SK-N-SH (cell line): Measurements from ENCODE around the gene HIPK2. TPM values are rescaled to one million over a fixed set of nuclear protein-coding genes. Genes with fewer than 3 reads are reported as not detected.

Source experiments
- CTCF ChIA-PET: fragments of 300-600, 350-600 bp; formaldehyde crosslinking; extraction: SDS; loops from one replicate; lab custom pipeline; 2021; lab: Yijun Ruan, JAX
- POLR2A ChIA-PET: fragments of 350-600 bp; sonication (Branson Sonifier 250); formaldehyde crosslinking; extraction: SDS; loops from one replicate; lab custom pipeline; 2020; ENCODE audit warnings: antibody characterized with exemption, inconsistent platforms; lab: Yijun Ruan, JAX
- DNase-seq: peaks from one replicate; pipeline ENCODE4 v3.0.0; 2012
- H2AFZ ChIP-seq: fragments of 200-600 bp; sonication (generic); 2 replicates; pipeline ENCODE4 v1.8.1; 2016; ENCODE audit warnings: antibody characterized with exemption, mild to moderate bottlenecking, low read depth
- H3F3A ChIP-seq: fragments of 200-600 bp; sonication (generic); replicated peaks from 2 replicates; pipeline ENCODE3; 2016; ENCODE audit warnings: antibody characterized with exemption, mild to moderate bottlenecking; ENCODE audit not compliant: insufficient read depth
- H3K27ac ChIP-seq, 2 experiments: fragments of 200-500 bp in 1 of 2; fragments of 200-600 bp in 1 of 2; sonication (Bioruptor generic) in 1 of 2; sonication (generic), shearing (Covaris generic) in 1 of 2; 2 replicates each; pipeline versions ENCODE4 v1.5.1 to v1.6.1; 2014 to 2016; ENCODE audit warnings: low read depth in 2 of 2, inconsistent platforms in 1 of 2, low read length in 1 of 2, mild to moderate bottlenecking in 1 of 2, mixed read lengths in 1 of 2
- H3K27me3 ChIP-seq: fragments of 200-600 bp; sonication (generic), shearing (Covaris generic); 2 replicates; pipeline ENCODE4 v1.6.1; 2016; ENCODE audit warnings: mixed run types; ENCODE audit not compliant: insufficient read depth
- H3K36me3 ChIP-seq, 2 experiments: fragments of 200-500 bp in 1 of 2; fragments of 200-600 bp in 1 of 2; sonication (Bioruptor generic) in 1 of 2; sonication (generic) in 1 of 2; replicated peaks in 1 of 2; 2 replicates each; pipeline versions ENCODE3 to v1.5.1; 2014 to 2016; ENCODE audit warnings: low read length in 1 of 2, mild to moderate bottlenecking in 1 of 2; ENCODE audit not compliant: insufficient read depth in 2 of 2, control insufficient read depth in 1 of 2
- H3K4me1 ChIP-seq, 2 experiments: fragments of 200-500 bp in 1 of 2; fragments of 200-600 bp in 1 of 2; sonication (Bioruptor generic) in 1 of 2; sonication (generic), shearing (Covaris generic) in 1 of 2; 2 replicates each; pipeline versions ENCODE4 v1.5.1 to v1.6.1; 2014 to 2016; ENCODE audit warnings: low read depth in 1 of 2, low read length in 1 of 2, mixed run types in 1 of 2; ENCODE audit not compliant: insufficient read depth in 2 of 2, control insufficient read depth in 1 of 2
- H3K4me2 ChIP-seq: fragments of 200-600 bp; sonication (generic), shearing (Covaris generic); 2 replicates; pipeline ENCODE4 v1.6.1; 2017; ENCODE audit warnings: mixed run types
- H3K4me3 ChIP-seq, 2 experiments: fragments of 200-500 bp in 1 of 2; fragments of 200-600 bp in 1 of 2; sonication (Bioruptor generic) in 1 of 2; sonication (generic), shearing (Covaris generic) in 1 of 2; 2 replicates each; pipeline versions ENCODE4 v1.5.1 to v1.8.1; 2014 to 2016; ENCODE audit warnings: low read depth in 2 of 2, inconsistent platforms in 1 of 2, low read length in 1 of 2, mild to moderate bottlenecking in 1 of 2, mixed read lengths in 1 of 2, moderate library complexity in 1 of 2
- H3K79me2 ChIP-seq: fragments of 200-600 bp; sonication (generic); 2 replicates; pipeline ENCODE4 v1.8.1; 2017; ENCODE audit warnings: mild to moderate bottlenecking; ENCODE audit not compliant: insufficient read depth
- H3K9ac ChIP-seq: fragments of 200-600 bp; sonication (generic); 2 replicates; pipeline ENCODE4 v1.6.1; 2017; ENCODE audit warnings: mixed run types
- H3K9me2 ChIP-seq: fragments of 200-600 bp; sonication (generic); 2 replicates; pipeline ENCODE4 v1.6.1; 2017; ENCODE audit warnings: mixed run types
- H3K9me3 ChIP-seq: fragments of 200-600 bp; sonication (generic); 2 replicates; pipeline ENCODE4 v1.6.1; 2017; ENCODE audit warnings: mixed run types, mild to moderate bottlenecking, moderate library complexity
- H4K20me1 ChIP-seq: fragments of 200-600 bp; sonication (generic); 2 replicates; pipeline ENCODE4 v1.6.1; 2017; ENCODE audit warnings: mild to moderate bottlenecking, mixed run types; ENCODE audit not compliant: insufficient read depth
- CHD2 ChIP-seq: fragments of 150-350 bp; IDR thresholded peaks from 2 replicates; pipeline ENCODE4 v1.6.1; 2018; ENCODE audit warnings: low read length; ENCODE audit not compliant: partially characterized antibody
- CTCF ChIP-seq: fragments of 200-600 bp; sonication (generic); IDR thresholded peaks from 2 replicates; pipeline ENCODE4 v1.6.1; 2017; ENCODE audit warnings: antibody characterized with exemption, mild to moderate bottlenecking, moderate library complexity
- ELF1 ChIP-seq: IDR thresholded peaks from 2 replicates; pipeline ENCODE4 v1.4.0; 2012
- EP300 ChIP-seq, 2 experiments: IDR thresholded peaks; 2 replicates each; pipeline versions ENCODE4 v1.4.0 to v1.6.1; 2012; ENCODE audit warnings: borderline replicate concordance in 1 of 2, low read depth in 1 of 2, low read length in 1 of 2
- FOSL2 ChIP-seq: IDR thresholded peaks from 2 replicates; pipeline ENCODE4 v1.4.0; 2012; ENCODE audit warnings: low read depth, mild to moderate bottlenecking, moderate library complexity, borderline replicate concordance
- FOXJ3 ChIP-seq: sonication (generic); formaldehyde crosslinking; IDR thresholded peaks from 2 replicates; pipeline ENCODE4 v1.5.1; 2020; ENCODE audit warnings: mild to moderate bottlenecking, missing genetic modification reagents
- GATA2 ChIP-seq: sonication (generic); formaldehyde crosslinking; IDR thresholded peaks from 2 replicates; pipeline ENCODE4 v1.5.0; 2020; ENCODE audit warnings: mild to moderate bottlenecking, missing genetic modification reagents
- MAX ChIP-seq: IDR thresholded peaks from 2 replicates; pipeline ENCODE4 v1.4.0; 2012; ENCODE audit warnings: low read depth
- NFIC ChIP-seq: IDR thresholded peaks from 2 replicates; pipeline ENCODE4 v1.4.0; 2012; ENCODE audit warnings: borderline replicate concordance
- NRF1 ChIP-seq: IDR thresholded peaks from 2 replicates; pipeline ENCODE4 v1.6.1; 2012; ENCODE audit warnings: low read depth, mild to moderate bottlenecking, low read length
- RXRA ChIP-seq: IDR thresholded peaks from 2 replicates; pipeline ENCODE4 v1.4.0; 2012; ENCODE audit warnings: low read depth, mild to moderate bottlenecking, borderline replicate concordance
- SIN3A ChIP-seq: IDR thresholded peaks from 2 replicates; pipeline ENCODE4 v1.6.1; 2012; ENCODE audit warnings: low read depth, mild to moderate bottlenecking, low read length, moderate library complexity, borderline replicate concordance
- TCF12 ChIP-seq: IDR thresholded peaks from 2 replicates; pipeline ENCODE4 v1.4.0; 2012
- TEAD4 ChIP-seq: IDR thresholded peaks from 2 replicates; pipeline ENCODE4 v1.4.0; 2012; ENCODE audit warnings: mild to moderate bottlenecking, borderline replicate concordance; ENCODE audit not compliant: insufficient read depth
- USF2 ChIP-seq: fragments of 150-350 bp; IDR thresholded peaks from 2 replicates; pipeline ENCODE4 v1.6.1; 2017; ENCODE audit warnings: antibody characterized with exemption, low read length, low read depth, borderline replicate concordance
- YY1 ChIP-seq: IDR thresholded peaks from 2 replicates; pipeline ENCODE4 v1.4.0; 2012; ENCODE audit warnings: low read depth, mild to moderate bottlenecking
- WGBS: methylation state at CpG from one replicate; pipeline ENCODE4 v1.1.6; 2017; ENCODE audit warnings: low lambda C conversion rate; 5-methylcytosine and 5-hydroxymethylcytosine counted together
- polyA plus RNA-seq, 3 experiments: library from polyadenylated mRNA; depleted of rRNA; stranded (reverse); fragments of >200 nt; gene quantifications; 2 replicates each; pipeline ENCODE4 v1.2.3, GENCODE V29; 2012

The HIPK2 gene
- polyA plus RNA-seq, 1 of the 3 experiments (the other 2 are of a cell fraction) = 14.2 TPM

- CTCF ChIA-PET = interaction anchor here (0.6 to 1.2 kb wide), 5 partner anchors 9 to 477 kb away, joined by 3 to 5 read pairs (median 3); no protein-coding TSS in a partner anchor
- H3K27ac ChIP-seq = no peak overlapping the region
- H3K27me3 ChIP-seq = peaks cover 36% of the 10 kb centered on the region
- no peak overlapping the region for H3K9ac ChIP-seq
- no peaks in the 10 kb centered on the region for H3K36me3 ChIP-seq
- no peaks in the 10 kb centered on the region for H3K79me2 ChIP-seq
- no peak overlapping the region for H2AFZ ChIP-seq
- H3K4me3 ChIP-seq = no peak overlapping the region
- no peaks in the 10 kb centered on the region for H4K20me1 ChIP-seq
- H3F3A ChIP-seq = no peaks in the 10 kb centered on the region
- DNase-seq = no peak
- H3K9me2 ChIP-seq = no peaks in the 10 kb centered on the region
- WGBS = 82% methylated on average over 10 of the region's 10 CpGs
- peaks cover 5 to 7% of the 10 kb centered on the region in 2 experiments; a peak in 1 of 4 replicates for H3K4me1 ChIP-seq
- H3K9me3 ChIP-seq = no peaks in the 10 kb centered on the region
- POLR2A ChIA-PET = no interaction called here
- no peak for TF ChIP-seq RXRA
- TF ChIP-seq, all 33 proteins: peak for 0
- H3K4me2 ChIP-seq = no peak overlapping the region
These were observed 252.6 kb downstream of the HIPK2 start for GRCh38 chr7:139525239-139525638.

GRCh38 chr7:139523968-139524815, 253.6 kb downstream of the HIPK2 start:
- no peak for DNase-seq

GRCh38 chr7:139523199-139523941, 254.4 kb downstream of the HIPK2 start, which contains the start of gene CLEC2L:
Gene CLEC2L (plus strand): TSS chr7:139523685. CDS start chr7:139523928, 243 bp downstream.
- 9% methylated on average over 24 of the region's 75 CpGs for WGBS
- no peaks in the 10 kb centered on the region for H3K9me2 ChIP-seq
- H3K4me3 ChIP-seq = peak within 1 kb of the TSS; percentile 35 to 39; a peak in 3 of 4 replicates
- no peak within 1 kb of the TSS for H3K27ac ChIP-seq
- H3F3A ChIP-seq = no peaks in the 10 kb centered on the region
- DNase-seq = peak; percentile 92
- H3K79me2 ChIP-seq = no peaks in the 10 kb centered on the region
- no peaks in the 10 kb centered on the region for H3K9me3 ChIP-seq
- ChIA-PET CTCF (interaction anchor here (0.9 kb wide), 1 partner anchor 24 kb away, joined by 5 read pairs; no protein-coding TSS in a partner anchor), POLR2A (no interaction called here)
- no peaks in the 10 kb centered on the region for H3K36me3 ChIP-seq
- no peak within 1 kb of the TSS for H3K9ac ChIP-seq
- H3K4me2 ChIP-seq = peak within 1 kb of the TSS; percentile 70; the same call in 1 of the 2 replicates
- H2AFZ ChIP-seq = no peak within 1 kb of the TSS
- H3K4me1 ChIP-seq = peaks cover 5 to 7% of the 10 kb centered on the region in 2 experiments; a peak in 1 of 4 replicates
- peaks cover 41% of the 10 kb centered on the region for H3K27me3 ChIP-seq
- no peaks in the 10 kb centered on the region for H4K20me1 ChIP-seq
- no peak for TF ChIP-seq ELF1
- no peak for TF ChIP-seq NFIC
- no peak for TF ChIP-seq CTCF
- TF ChIP-seq EP300 (IDR thresholded peaks at IDR 0.05; ENCODE audit: borderline replicate concordance in 1 of 2, low read depth in 1 of 2, low read length in 1 of 2) = no peak
- TF ChIP-seq YY1 = no peak
- TF ChIP-seq TEAD4 = no peak
- TF ChIP-seq MAX = no peak
- no peak for TF ChIP-seq TCF12
- no peak for TF ChIP-seq FOXJ3 (CRISPR knock-in tag)
- no peak for TF ChIP-seq FOSL2
- no peak for TF ChIP-seq CHD2

More at GRCh38 chr7:139523968-139524815, 253.6 kb downstream of the HIPK2 start:
- Histone ChIP-seq H3K9me2 (no peaks in the 10 kb centered on the region), H2AFZ (no peak overlapping the region), H3K9me3 (no peaks in the 10 kb centered on the region), H3K4me1 (peaks cover 5 to 7% of the 10 kb centered on the region in 2 experiments; a peak in 1 of 4 replicates), H4K20me1 (no peaks in the 10 kb centered on the region), H3K27ac (no peak overlapping the region), H3K9ac (no peak overlapping the region), H3K4me3 (no peak overlapping the region), H3K79me2 (no peaks in the 10 kb centered on the region), H3K4me2 (no peak overlapping the region), H3K36me3 (no peaks in the 10 kb centered on the region), H3F3A (no peaks in the 10 kb centered on the region), H3K27me3 (peaks cover 36% of the 10 kb centered on the region)
- TF ChIP-seq NRF1 = no peak
- no peak for TF ChIP-seq TEAD4
- no peak for TF ChIP-seq SIN3A
- TF ChIP-seq USF2 = no peak
- TF ChIP-seq FOSL2 = no peak
- TF ChIP-seq GATA2 (CRISPR knock-in tag) = no peak
- ChIA-PET POLR2A (no interaction called here), CTCF (interaction anchor here (0.6 to 1.0 kb wide), 4 partner anchors 10 to 478 kb away, joined by 3 read pairs; no protein-coding TSS in a partner anchor)
- 64% methylated on average over 30 of the region's 70 CpGs for WGBS
